Measurements from ENCODE around the gene DLD. TPM values are rescaled to one million over a fixed set of nuclear protein-coding genes. Genes with fewer than 3 reads are reported as not detected.

DLD gene
- total RNA-seq, 1 donor from 2014 or later, result 89.9 TPM

- peaks cover 40% of the 10 kb centered on the region for H3K36me3 Mint-ChIP-seq (ENCODE audit: low read depth, unreplicated experiment)
- TF ChIP-seq CTCF (IDR thresholded peaks at IDR 0.05; ENCODE audit: unreplicated experiment), result no peak
- H3K4me3 Mint-ChIP-seq (ENCODE audit: unreplicated experiment), result no peak overlapping the region
- H3K27me3 Mint-ChIP-seq (ENCODE audit: unreplicated experiment), result no peaks in the 10 kb centered on the region
- no peak for DNase-seq (ENCODE audit: low spot score)
- H3K9me3 Mint-ChIP-seq (ENCODE audit: unreplicated experiment), result no peaks in the 10 kb centered on the region
- H3K4me1 Mint-ChIP-seq (ENCODE audit: unreplicated experiment), result peaks cover 12% of the 10 kb centered on the region
- peak overlapping the region; percentile 74 for H3K27ac Mint-ChIP-seq (ENCODE audit: unreplicated experiment)
Measured at GRCh38 chr7:107914831-107915230, 23.8 kb downstream of the DLD start.

GRCh38 chr7:107915541-107915940 is 24.6 kb downstream of the DLD start:
- TF ChIP-seq CTCF (IDR thresholded peaks at IDR 0.05; ENCODE audit: unreplicated experiment), result no peak
- DNase-seq (ENCODE audit: low spot score), result no peak
- Mint-ChIP-seq H3K4me1 (ENCODE audit: unreplicated experiment) (peaks cover 12% of the 10 kb centered on the region), H3K27me3 (ENCODE audit: unreplicated experiment) (no peaks in the 10 kb centered on the region), H3K36me3 (ENCODE audit: low read depth, unreplicated experiment) (peaks cover 35% of the 10 kb centered on the region), H3K27ac (ENCODE audit: unreplicated experiment) (no peak overlapping the region), H3K9me3 (ENCODE audit: unreplicated experiment) (no peaks in the 10 kb centered on the region), H3K4me3 (ENCODE audit: unreplicated experiment) (no peak overlapping the region)

- H3K9me3 Mint-ChIP-seq (ENCODE audit: unreplicated experiment), result no peaks in the 10 kb centered on the region
- H3K27me3 Mint-ChIP-seq (ENCODE audit: unreplicated experiment), result peaks cover 4% of the 10 kb centered on the region
- no peak overlapping the region for H3K27ac Mint-ChIP-seq (ENCODE audit: unreplicated experiment)
- TF ChIP-seq CTCF (IDR thresholded peaks at IDR 0.05; ENCODE audit: unreplicated experiment), result no peak
- peaks cover 31% of the 10 kb centered on the region for H3K36me3 Mint-ChIP-seq (ENCODE audit: low read depth, unreplicated experiment)
- H3K4me3 Mint-ChIP-seq (ENCODE audit: unreplicated experiment), result no peak overlapping the region
- no peak for DNase-seq (ENCODE audit: low spot score)
- peaks cover 12% of the 10 kb centered on the region for H3K4me1 Mint-ChIP-seq (ENCODE audit: unreplicated experiment)
Measured at GRCh38 chr7:107917763-107918651, 27.0 kb downstream of the DLD start.

GRCh38 chr7:107918948-107919347 is 28.0 kb downstream of the DLD start:
- no peak overlapping the region for H3K27ac Mint-ChIP-seq (ENCODE audit: unreplicated experiment)
- H3K27me3 Mint-ChIP-seq (ENCODE audit: unreplicated experiment), result peaks cover 4% of the 10 kb centered on the region
- H3K4me3 Mint-ChIP-seq (ENCODE audit: unreplicated experiment), result no peak overlapping the region
- TF ChIP-seq CTCF (IDR thresholded peaks at IDR 0.05; ENCODE audit: unreplicated experiment), result no peak
- peaks cover 38% of the 10 kb centered on the region for H3K36me3 Mint-ChIP-seq (ENCODE audit: low read depth, unreplicated experiment)
- peaks cover 9% of the 10 kb centered on the region for H3K4me1 Mint-ChIP-seq (ENCODE audit: unreplicated experiment)
- no peak for DNase-seq (ENCODE audit: low spot score)
- H3K9me3 Mint-ChIP-seq (ENCODE audit: unreplicated experiment), result no peaks in the 10 kb centered on the region
